ENCODE data around the gene ABHD16A. TPM values are rescaled to one million over a fixed set of nuclear protein-coding genes. Genes with fewer than 3 reads are reported as not detected.

The ABHD16A gene
- total and polyA plus RNA-seq, 2 of the 13 experiments (the other 11 are each of a cell fraction or from before 2014, with no cell fraction given) = 43.5 to 45.4 TPM

DNA sequence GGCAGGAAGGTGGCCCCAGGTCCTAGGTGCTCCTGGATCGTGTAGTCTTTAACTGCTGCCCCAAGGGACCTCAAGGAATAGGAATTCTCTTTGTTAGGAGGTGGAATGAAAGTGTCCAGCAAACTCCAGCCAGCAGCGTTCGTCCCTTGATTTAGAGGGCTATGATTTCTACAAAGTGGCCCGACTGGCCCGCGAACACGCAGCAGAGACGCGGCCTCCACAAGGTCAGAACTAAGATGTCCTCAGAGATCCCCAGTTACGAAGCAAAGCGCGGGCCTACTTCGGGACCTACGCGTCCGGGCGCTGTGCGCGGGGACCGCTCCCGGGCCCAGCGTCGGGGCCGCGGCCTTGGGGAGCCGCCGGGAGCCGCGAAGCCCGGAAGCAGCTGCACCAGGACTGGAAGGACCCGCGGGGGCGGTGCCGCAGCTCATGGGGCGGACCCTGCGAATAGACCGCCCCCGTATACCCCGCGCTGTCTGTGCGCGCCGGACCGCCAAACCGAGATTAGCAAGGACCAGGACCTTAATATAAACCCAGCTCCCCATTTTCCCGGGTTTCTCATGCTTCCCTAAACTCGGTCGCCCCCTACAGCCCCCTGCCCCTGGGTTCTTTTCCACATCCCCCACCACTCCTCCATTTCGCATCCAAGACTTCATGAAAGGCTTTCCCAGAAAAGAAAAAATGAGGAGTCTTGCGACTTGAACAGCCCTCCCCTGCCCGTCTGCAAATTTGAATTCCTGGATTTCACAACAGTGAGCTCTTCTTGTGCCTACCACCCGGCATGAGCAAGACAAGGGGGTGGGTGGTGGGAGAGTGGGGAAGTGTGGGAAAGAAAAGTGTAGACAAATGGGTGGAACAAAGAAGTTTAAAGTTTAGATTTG, 42.5 kb downstream of the ABHD16A start, which contains the start of gene C6orf47 (continued):
- TF ChIP-seq, protein P1, sequence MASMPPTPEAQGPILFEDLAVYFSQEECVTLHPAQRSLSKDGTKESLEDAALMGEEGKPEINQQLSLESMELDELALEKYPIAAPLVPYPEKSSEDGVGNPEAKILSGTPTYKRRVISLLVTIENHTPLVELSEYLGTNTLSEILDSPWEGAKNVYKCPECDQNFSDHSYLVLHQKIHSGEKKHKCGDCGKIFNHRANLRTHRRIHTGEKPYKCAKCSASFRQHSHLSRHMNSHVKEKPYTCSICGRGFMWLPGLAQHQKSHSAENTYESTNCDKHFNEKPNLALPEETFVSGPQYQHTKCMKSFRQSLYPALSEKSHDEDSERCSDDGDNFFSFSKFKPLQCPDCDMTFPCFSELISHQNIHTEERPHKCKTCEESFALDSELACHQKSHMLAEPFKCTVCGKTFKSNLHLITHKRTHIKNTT (CRISPR knock-in tag; IDR thresholded peaks at IDR 0.05) = peak; percentile 81; the same call in 1 of the 2 replicates
- TF ChIP-seq EED (CRISPR knock-in tag; IDR thresholded peaks at IDR 0.05) = no peak
- TF ChIP-seq KDM5A (IDR thresholded peaks at IDR 0.05; ENCODE audit: borderline replicate concordance, low read length) = peak; percentile 35; the same call in 1 of the 2 replicates
- TF ChIP-seq ZFYVE20 (CRISPR knock-in tag; IDR thresholded peaks at IDR 0.05; ENCODE audit: borderline replicate concordance, low read depth) = peak; percentile 52; the same call in 1 of the 2 replicates
- no peak; the same call in 1 of the 2 replicates for TF ChIP-seq BCL6 (CRISPR knock-in tag; IDR thresholded peaks at IDR 0.05)
- no peak; the same call in 1 of the 2 replicates for TF ChIP-seq ZBTB8A (CRISPR knock-in tag; IDR thresholded peaks at IDR 0.05; ENCODE audit: borderline replicate concordance, low read depth)
- TF ChIP-seq THAP11 (CRISPR knock-in tag; IDR thresholded peaks at IDR 0.05) = peak; percentile 83
- TF ChIP-seq ZNF333 (CRISPR knock-in tag; IDR thresholded peaks at IDR 0.05; ENCODE audit: borderline replicate concordance) = peak; percentile 94
- no peak for TF ChIP-seq NR3C1 (CRISPR knock-in tag; IDR thresholded peaks at IDR 0.05)
- TF ChIP-seq, protein P2, sequence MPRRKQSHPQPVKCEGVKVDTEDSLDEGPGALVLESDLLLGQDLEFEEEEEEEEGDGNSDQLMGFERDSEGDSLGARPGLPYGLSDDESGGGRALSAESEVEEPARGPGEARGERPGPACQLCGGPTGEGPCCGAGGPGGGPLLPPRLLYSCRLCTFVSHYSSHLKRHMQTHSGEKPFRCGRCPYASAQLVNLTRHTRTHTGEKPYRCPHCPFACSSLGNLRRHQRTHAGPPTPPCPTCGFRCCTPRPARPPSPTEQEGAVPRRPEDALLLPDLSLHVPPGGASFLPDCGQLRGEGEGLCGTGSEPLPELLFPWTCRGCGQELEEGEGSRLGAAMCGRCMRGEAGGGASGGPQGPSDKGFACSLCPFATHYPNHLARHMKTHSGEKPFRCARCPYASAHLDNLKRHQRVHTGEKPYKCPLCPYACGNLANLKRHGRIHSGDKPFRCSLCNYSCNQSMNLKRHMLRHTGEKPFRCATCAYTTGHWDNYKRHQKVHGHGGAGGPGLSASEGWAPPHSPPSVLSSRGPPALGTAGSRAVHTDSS (CRISPR knock-in tag; conservative IDR thresholded peaks at IDR 0.05) = 0 out of 2 replicates have a peak, but pooled peaks have one; percentile 86
- TF ChIP-seq ZNF83 (CRISPR knock-in tag; IDR thresholded peaks at IDR 0.05; ENCODE audit: borderline replicate concordance) = peak; percentile 86; the same call in 1 of the 2 replicates
- TF ChIP-seq, protein P3, sequence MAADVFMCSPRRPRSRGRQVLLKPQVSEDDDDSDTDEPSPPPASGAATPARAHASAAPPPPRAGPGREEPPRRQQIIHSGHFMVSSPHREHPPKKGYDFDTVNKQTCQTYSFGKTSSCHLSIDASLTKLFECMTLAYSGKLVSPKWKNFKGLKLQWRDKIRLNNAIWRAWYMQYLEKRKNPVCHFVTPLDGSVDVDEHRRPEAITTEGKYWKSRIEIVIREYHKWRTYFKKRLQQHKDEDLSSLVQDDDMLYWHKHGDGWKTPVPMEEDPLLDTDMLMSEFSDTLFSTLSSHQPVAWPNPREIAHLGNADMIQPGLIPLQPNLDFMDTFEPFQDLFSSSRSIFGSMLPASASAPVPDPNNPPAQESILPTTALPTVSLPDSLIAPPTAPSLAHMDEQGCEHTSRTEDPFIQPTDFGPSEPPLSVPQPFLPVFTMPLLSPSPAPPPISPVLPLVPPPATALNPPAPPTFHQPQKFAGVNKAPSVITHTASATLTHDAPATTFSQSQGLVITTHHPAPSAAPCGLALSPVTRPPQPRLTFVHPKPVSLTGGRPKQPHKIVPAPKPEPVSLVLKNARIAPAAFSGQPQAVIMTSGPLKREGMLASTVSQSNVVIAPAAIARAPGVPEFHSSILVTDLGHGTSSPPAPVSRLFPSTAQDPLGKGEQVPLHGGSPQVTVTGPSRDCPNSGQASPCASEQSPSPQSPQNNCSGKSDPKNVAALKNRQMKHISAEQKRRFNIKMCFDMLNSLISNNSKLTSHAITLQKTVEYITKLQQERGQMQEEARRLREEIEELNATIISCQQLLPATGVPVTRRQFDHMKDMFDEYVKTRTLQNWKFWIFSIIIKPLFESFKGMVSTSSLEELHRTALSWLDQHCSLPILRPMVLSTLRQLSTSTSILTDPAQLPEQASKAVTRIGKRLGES (CRISPR knock-in tag; IDR thresholded peaks at IDR 0.05; ENCODE audit: borderline replicate concordance) = 0 out of 2 replicates have a peak, but pooled peaks have one; percentile 43
- TF ChIP-seq ZSCAN31 (CRISPR knock-in tag; IDR thresholded peaks at IDR 0.05; ENCODE audit: low read depth) = peak; percentile 84; the same call in 1 of the 2 replicates
- no peak; the same call in 1 of the 2 replicates for TF ChIP-seq ZNF136 (CRISPR knock-in tag; IDR thresholded peaks at IDR 0.05; ENCODE audit: low read depth)
- TF ChIP-seq PHF8 (CRISPR knock-in tag; IDR thresholded peaks at IDR 0.05) = peak; percentile 77
- TF ChIP-seq, protein P4, sequence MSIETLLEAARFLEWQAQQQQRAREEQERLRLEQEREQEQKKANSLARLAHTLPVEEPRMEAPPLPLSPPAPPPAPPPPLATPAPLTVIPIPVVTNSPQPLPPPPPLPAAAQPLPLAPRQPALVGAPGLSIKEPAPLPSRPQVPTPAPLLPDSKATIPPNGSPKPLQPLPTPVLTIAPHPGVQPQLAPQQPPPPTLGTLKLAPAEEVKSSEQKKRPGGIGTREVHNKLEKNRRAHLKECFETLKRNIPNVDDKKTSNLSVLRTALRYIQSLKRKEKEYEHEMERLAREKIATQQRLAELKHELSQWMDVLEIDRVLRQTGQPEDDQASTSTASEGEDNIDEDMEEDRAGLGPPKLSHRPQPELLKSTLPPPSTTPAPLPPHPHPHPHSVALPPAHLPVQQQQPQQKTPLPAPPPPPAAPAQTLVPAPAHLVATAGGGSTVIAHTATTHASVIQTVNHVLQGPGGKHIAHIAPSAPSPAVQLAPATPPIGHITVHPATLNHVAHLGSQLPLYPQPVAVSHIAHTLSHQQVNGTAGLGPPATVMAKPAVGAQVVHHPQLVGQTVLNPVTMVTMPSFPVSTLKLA (IDR thresholded peaks at IDR 0.05) = no peak
- TF ChIP-seq, protein P5, sequence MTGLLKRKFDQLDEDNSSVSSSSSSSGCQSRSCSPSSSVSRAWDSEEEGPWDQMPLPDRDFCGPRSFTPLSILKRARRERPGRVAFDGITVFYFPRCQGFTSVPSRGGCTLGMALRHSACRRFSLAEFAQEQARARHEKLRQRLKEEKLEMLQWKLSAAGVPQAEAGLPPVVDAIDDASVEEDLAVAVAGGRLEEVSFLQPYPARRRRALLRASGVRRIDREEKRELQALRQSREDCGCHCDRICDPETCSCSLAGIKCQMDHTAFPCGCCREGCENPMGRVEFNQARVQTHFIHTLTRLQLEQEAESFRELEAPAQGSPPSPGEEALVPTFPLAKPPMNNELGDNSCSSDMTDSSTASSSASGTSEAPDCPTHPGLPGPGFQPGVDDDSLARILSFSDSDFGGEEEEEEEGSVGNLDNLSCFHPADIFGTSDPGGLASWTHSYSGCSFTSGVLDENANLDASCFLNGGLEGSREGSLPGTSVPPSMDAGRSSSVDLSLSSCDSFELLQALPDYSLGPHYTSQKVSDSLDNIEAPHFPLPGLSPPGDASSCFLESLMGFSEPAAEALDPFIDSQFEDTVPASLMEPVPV (CRISPR knock-in tag; IDR thresholded peaks at IDR 0.05) = peak; percentile 73; the same call in 1 of the 2 replicates
- no peak for TF ChIP-seq MATR3 (CRISPR knock-in tag; IDR thresholded peaks at IDR 0.05)
- TF ChIP-seq TOE1 (CRISPR knock-in tag; IDR thresholded peaks at IDR 0.05) = no peak
